Lung (tissue), 12 donors: Measurements from ENCODE around the gene ASCL2. TPM values are rescaled to one million over a fixed set of nuclear protein-coding genes. Genes with fewer than 3 reads are reported as not detected.

Experiments used
- ATAC-seq: fragments of 200-7000 bp; cut with Tn5 transposase; one replicate; pipeline ENCODE4 v1.9.1; 2020; ENCODE audit warnings: moderate number of reproducible peaks; ENCODE audit not compliant: insufficient read depth, low FRiP score
- DNase-seq, 3 donors: peaks; one replicate each; pipeline ENCODE4 v3.0.0-alpha.2; 2013 to 2017
- H3K27ac ChIP-seq, 2 donors: one replicate each; pipeline ENCODE4 v1.5.1; 2013; ENCODE audit warnings: mild to moderate bottlenecking in 2 of 2, moderate library complexity in 2 of 2, control low read depth in 1 of 2, inconsistent platforms in 1 of 2, low read depth in 1 of 2, low read length in 1 of 2
- H3K27me3 ChIP-seq, 3 donors: one replicate each; pipeline ENCODE4 v1.5.1; 2013; ENCODE audit warnings: low read length in 2 of 3; ENCODE audit not compliant: control insufficient read depth in 3 of 3, insufficient read depth in 3 of 3
- H3K36me3 ChIP-seq, 4 donors: one replicate each; pipeline ENCODE4 v1.5.1; 2013; ENCODE audit warnings: low read length in 4 of 4, mild to moderate bottlenecking in 1 of 4, moderate library complexity in 1 of 4; ENCODE audit not compliant: control insufficient read depth in 4 of 4, insufficient read depth in 4 of 4
- H3K4me1 ChIP-seq, 5 donors: one replicate each; pipeline ENCODE4 v1.5.1; 2013; ENCODE audit warnings: low read length in 5 of 5, mild to moderate bottlenecking in 2 of 5, moderate library complexity in 1 of 5; ENCODE audit not compliant: control insufficient read depth in 5 of 5, insufficient read depth in 5 of 5
- H3K4me3 ChIP-seq: one replicate; pipeline ENCODE4 v1.5.1; 2013; ENCODE audit warnings: mild to moderate bottlenecking, control low read depth, moderate library complexity
- H3K9ac ChIP-seq, 2 donors: one replicate each; pipeline ENCODE4 v1.5.1; 2013; ENCODE audit warnings: low read length in 2 of 2, control low read depth in 1 of 2; ENCODE audit not compliant: insufficient read depth in 1 of 2
- H3K9me3 ChIP-seq, 4 donors: one replicate each; pipeline ENCODE4 v1.5.1; 2013; ENCODE audit warnings: low read length in 3 of 4, mild to moderate bottlenecking in 1 of 4, moderate library complexity in 1 of 4; ENCODE audit not compliant: control insufficient read depth in 4 of 4, insufficient read depth in 3 of 4
- WGBS, 2 donors: extraction: QIAGEN DNeasy Blood & Tissue Kit; methylation state at CpG; one replicate each; pipeline ENCODE4 v1.1.7; 2013; 5-methylcytosine and 5-hydroxymethylcytosine counted together
- polyA plus RNA-seq, 2 donors: library from polyadenylated mRNA; stranded (reverse); fragments of 200-250 nt; gene quantifications; one replicate each; pipeline ENCODE4 v1.2.1, GENCODE V29; 2013
- total RNA-seq, 2 donors: library from RNA; depleted of rRNA in 1 of 2; stranded (reverse); fragments of >200 nt in 1 of 2; gene quantifications; one replicate each; pipeline ENCODE4 v1.2.1, GENCODE V29; 2014 to 2021
- TF ChIP-seq, protein P1 (sequence below): IDR thresholded peaks from 2 replicates; pipeline ENCODE4 v1.5.1; 2012; ENCODE audit warnings: mild to moderate bottlenecking; ENCODE audit errors: control extremely low read depth, extremely low read depth
- donor health status: control.
- donor health status: control.
- donor health status: Bipolar disorder and iron deficiency.
- donor health status: healthy.
- donor health status: DM: yes; HTN: yes; CAD: no.

Gene ASCL2
- total and polyA plus RNA-seq, 4 donors, result 0.94 to 2.4 (median 2.2) TPM; not detected in 1

GRCh38 chr11:2276280-2277007, 6.1 kb upstream of the ASCL2 start:
- peaks cover 0 to 16% (median 15%) of the 10 kb centered on the region in 3 donors for H3K27me3 ChIP-seq
- H3K36me3 ChIP-seq, result no peaks in the 10 kb centered on the region
- H3K9ac ChIP-seq, result no peak overlapping the region
- H3K9me3 ChIP-seq, result peaks cover 0 to 6% (median 0%) of the 10 kb centered on the region in 4 donors
- H3K4me1 ChIP-seq, result peaks cover 0 to 14% (median 2%) of the 10 kb centered on the region in 5 donors
- 95% methylated on average over 14 of the region's 14 CpGs for WGBS, 2 donors
- H3K27ac ChIP-seq, result no peak overlapping the region
- DNase-seq (no peak), ATAC-seq (no peak)
- TF ChIP-seq, protein P1, sequence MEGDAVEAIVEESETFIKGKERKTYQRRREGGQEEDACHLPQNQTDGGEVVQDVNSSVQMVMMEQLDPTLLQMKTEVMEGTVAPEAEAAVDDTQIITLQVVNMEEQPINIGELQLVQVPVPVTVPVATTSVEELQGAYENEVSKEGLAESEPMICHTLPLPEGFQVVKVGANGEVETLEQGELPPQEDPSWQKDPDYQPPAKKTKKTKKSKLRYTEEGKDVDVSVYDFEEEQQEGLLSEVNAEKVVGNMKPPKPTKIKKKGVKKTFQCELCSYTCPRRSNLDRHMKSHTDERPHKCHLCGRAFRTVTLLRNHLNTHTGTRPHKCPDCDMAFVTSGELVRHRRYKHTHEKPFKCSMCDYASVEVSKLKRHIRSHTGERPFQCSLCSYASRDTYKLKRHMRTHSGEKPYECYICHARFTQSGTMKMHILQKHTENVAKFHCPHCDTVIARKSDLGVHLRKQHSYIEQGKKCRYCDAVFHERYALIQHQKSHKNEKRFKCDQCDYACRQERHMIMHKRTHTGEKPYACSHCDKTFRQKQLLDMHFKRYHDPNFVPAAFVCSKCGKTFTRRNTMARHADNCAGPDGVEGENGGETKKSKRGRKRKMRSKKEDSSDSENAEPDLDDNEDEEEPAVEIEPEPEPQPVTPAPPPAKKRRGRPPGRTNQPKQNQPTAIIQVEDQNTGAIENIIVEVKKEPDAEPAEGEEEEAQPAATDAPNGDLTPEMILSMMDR, result no peak
- no peak overlapping the region for H3K4me3 ChIP-seq

DNA sequence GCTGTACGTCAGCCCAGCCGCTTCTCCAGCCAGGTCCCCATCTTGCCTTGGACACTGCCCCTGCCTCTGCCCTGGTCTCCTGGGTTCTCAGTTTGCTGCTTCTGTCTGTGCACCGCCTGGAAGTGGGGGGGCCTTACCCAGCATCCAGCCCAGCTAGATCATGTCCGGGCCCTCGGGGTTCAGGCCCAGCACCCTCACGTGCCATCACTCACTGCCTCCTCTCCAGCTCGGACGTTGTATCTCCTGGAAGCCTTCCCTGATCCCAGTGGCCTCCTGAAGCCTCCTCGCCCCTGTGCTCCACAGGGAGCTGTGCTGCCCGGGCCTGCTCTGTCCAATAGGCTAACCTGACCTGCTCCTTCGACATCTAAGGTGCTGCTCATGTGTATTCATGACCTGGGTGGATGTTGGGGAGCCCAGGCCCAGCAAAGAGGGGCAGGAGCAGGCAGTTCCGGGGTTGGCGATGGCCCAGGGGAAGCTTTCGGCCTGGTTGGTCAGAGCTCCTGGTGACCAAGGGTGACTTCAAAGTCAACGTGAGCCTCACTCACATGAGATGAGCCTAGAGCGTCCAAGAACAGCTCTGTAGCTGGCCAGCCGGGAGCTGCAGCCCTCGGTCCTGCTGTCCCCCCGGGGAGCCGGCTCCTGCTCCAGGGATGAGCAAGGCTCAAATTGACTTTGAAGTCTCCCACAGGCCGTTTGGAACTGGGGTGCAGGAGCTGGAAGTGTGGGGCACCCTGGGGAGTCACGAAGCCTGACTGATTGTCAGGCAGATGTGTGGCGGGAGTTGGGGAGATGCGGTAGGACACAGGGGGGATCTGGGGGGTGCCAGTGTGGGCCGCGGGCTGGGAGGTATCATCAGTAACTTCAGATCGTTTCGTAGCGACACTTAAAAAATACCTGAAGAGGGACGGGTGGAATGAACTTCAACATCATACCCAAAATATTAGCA, 5.2 kb upstream of the ASCL2 start:
- 94 to 95% methylated on average over 30 of the region's 30 CpGs for WGBS, 2 donors
- DNase-seq (peak in 1 of 3 donors; percentile 8), ATAC-seq (no peak)
- no peaks in the 10 kb centered on the region for H3K36me3 ChIP-seq
- H3K9me3 ChIP-seq, result peaks cover 0 to 6% (median 0%) of the 10 kb centered on the region in 4 donors
- no peak overlapping the region for H3K27ac ChIP-seq
- H3K27me3 ChIP-seq, result peaks cover 7 to 24% (median 17%) of the 10 kb centered on the region in 3 donors
- no peak overlapping the region for H3K4me3 ChIP-seq
- TF ChIP-seq, protein P1, result no peak
- H3K9ac ChIP-seq, result no peak overlapping the region
- H3K4me1 ChIP-seq, result peaks cover 0 to 14% (median 3%) of the 10 kb centered on the region in 5 donors

GRCh38 chr11:2273771-2274170, 3.4 kb upstream of the ASCL2 start:
- Histone ChIP-seq H3K27ac (no peak overlapping the region), H3K9me3 (no peaks in the 10 kb centered on the region), H3K36me3 (no peaks in the 10 kb centered on the region), H3K4me1 (peaks cover 0 to 23% (median 6%) of the 10 kb centered on the region in 5 donors), H3K27me3 (peaks cover 7 to 28% (median 19%) of the 10 kb centered on the region in 3 donors), H3K9ac (no peak overlapping the region), H3K4me3 (no peak overlapping the region)
- DNase-seq, result peak in 1 of 3 donors; percentile 12
- no peak for ATAC-seq
- TF ChIP-seq, protein P1, result no peak
- 74 to 78% methylated on average over 12 of the region's 12 CpGs for WGBS, 2 donors
